Measurements from ENCODE around the gene GALNT2.

DNA sequence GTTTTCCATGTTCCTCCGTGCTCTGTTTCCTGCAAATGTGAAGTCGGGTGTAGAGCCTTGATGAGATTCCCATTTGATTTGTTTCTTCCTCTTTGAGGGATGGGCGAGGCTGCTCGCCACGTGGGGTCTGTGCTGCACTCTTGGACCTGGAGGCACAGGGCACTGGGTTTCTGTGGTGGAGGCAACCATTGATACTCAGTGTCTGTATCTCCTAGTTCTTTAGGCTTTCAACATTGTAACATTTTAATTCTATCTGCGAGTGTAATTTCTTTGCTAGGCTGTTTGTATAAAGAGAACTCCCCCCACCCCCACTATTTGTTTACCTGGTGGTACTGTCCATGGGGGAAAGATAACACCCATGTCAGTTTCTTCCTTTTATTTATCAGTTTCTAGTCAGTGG is 52.3 kb downstream of the GALNT2 start:
- TF ChIP-seq CTCF (IDR thresholded peaks at IDR 0.05; ENCODE audit: insufficient read depth, low read length) (no peak), POLR2AphosphoS5 (IDR thresholded peaks at IDR 0.05; ENCODE audit: low read depth) (no peak), GABPA (IDR thresholded peaks at IDR 0.05; ENCODE audit: low read depth) (no peak), SPI1 (IDR thresholded peaks at IDR 0.05; ENCODE audit: borderline replicate concordance, low read depth) (no peak)
- TF ChIP-seq, protein P1, sequence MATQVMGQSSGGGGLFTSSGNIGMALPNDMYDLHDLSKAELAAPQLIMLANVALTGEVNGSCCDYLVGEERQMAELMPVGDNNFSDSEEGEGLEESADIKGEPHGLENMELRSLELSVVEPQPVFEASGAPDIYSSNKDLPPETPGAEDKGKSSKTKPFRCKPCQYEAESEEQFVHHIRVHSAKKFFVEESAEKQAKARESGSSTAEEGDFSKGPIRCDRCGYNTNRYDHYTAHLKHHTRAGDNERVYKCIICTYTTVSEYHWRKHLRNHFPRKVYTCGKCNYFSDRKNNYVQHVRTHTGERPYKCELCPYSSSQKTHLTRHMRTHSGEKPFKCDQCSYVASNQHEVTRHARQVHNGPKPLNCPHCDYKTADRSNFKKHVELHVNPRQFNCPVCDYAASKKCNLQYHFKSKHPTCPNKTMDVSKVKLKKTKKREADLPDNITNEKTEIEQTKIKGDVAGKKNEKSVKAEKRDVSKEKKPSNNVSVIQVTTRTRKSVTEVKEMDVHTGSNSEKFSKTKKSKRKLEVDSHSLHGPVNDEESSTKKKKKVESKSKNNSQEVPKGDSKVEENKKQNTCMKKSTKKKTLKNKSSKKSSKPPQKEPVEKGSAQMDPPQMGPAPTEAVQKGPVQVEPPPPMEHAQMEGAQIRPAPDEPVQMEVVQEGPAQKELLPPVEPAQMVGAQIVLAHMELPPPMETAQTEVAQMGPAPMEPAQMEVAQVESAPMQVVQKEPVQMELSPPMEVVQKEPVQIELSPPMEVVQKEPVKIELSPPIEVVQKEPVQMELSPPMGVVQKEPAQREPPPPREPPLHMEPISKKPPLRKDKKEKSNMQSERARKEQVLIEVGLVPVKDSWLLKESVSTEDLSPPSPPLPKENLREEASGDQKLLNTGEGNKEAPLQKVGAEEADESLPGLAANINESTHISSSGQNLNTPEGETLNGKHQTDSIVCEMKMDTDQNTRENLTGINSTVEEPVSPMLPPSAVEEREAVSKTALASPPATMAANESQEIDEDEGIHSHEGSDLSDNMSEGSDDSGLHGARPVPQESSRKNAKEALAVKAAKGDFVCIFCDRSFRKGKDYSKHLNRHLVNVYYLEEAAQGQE (IDR thresholded peaks at IDR 0.05; ENCODE audit: insufficient replicate concordance, low read depth): no peak
